ENCODE data around the gene LRRC8A.
"Not testable (repeated sequence)": the region's sequence is repeated elsewhere in the genome, so short reads cannot be mapped to it uniquely, and the experiment has no call there.

The LRRC8A gene

DNA sequence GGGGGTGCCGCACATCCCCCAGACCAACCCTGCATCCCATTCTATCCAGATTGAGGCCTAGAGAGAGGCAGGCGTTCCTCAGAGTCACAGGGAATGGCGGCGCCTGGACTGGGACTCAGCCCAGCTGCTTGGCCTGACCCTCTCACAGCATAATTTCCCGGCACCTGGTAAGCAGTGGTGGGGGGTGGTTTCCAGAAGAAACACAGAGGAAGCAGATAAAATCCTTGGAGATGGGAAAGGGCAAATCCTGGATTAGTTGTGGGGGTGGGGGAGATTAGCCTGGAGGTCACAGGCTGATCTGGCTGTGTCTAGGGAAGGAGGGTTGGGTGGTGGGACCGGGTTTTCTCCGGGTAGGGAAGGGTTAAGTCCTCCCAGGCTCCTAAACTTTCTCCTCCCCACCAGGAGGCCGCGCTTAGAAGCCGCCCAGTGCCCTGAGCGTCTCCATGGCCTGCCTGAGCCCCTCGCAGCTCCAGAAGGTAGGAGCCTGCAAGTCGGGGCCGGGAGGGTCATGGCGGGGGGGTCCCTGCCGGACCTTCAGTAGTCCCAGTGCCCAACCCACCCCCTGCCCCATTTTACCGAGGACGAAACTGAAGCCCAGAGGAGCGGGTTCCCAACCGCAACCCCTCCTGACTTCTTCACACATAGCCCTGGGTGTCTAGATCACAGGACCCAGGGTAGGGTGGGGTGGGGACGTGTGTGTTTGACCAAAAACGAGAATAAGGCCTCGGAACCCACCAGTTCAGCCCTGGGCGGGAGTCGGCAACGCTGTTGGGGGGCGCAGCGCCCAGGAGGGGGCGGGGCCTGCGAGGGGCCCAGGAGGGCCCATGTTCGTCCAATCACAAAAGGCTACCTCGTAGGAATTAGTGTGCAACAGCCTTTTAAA is 40.2 kb downstream of the LRRC8A start:
- no peak for DNase-seq (ENCODE audit: low read depth)

DNA sequence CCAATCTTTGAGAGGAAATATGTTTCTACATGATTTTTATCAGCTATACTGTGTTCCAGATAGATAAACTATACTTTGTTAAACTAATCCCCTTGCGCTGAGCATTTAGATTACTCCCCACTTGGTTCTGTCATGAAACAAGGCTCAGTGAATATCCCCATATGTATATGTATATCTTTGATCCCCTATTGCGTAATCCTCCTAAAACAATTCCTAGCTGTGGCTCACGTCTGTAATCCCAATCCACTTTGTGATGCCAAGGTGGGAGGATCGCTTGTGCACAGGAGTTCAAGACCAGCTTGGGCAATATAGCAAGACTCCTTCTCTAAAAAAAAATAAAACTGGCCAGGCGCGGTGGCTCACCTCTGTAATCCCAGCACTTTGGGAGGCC is 41.6 kb downstream of the LRRC8A start:
- DNase-seq (ENCODE audit: low read depth): no peak

DNA sequence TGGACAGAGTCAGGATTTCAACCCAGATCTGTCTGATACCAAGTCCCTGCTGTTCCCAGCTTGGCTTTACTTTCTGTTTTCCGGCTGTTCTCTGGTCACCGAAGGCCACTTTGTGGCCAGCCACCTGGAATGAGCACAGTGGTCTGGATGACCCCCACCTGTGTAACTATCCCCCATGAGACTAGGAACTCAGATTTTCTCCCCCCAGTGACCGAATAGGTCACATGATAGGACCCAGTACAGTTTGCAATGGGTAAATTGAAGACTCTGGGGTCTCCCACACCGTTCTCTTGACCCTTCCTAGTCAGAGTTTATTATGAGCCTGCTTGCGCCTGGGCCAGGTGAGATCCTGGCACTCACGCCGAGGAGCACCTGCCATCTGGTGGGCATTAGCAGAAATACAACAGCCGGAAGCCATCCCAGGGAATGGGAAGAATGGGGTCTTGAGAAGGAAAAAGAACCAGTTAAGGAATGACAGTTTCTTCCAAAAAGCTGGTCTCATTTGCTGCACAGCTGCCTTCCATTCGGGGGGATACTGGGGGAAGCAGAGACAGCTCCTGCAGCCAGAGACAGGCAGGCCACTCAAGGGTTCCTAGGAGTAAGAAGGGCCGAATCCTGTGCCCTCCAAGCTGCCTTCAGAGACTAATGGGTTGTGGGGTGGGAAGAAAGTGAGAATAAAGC is 45.9 kb downstream of the LRRC8A start:
- DNase-seq (ENCODE audit: low read depth): no peak

DNA sequence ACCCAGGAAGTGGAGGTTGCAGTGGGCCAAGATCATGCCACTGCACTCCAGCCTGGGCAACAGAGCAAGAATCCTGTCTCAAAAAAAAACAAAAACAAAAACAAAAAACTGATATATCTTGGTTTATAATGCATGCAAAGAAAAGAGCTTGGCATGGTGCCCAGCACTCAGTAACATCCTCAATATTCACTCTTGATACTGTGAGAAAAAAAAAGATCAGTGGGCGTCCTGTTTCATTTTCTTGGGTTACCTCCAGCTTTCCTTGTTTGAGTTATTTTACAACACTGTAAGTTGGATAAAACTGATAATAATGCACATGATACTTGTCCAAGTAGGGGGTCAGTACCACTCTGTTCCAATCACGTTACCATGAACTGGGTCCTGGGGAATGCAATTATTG is 46.7 kb downstream of the LRRC8A start:
- no peak for DNase-seq (ENCODE audit: low read depth)

DNA sequence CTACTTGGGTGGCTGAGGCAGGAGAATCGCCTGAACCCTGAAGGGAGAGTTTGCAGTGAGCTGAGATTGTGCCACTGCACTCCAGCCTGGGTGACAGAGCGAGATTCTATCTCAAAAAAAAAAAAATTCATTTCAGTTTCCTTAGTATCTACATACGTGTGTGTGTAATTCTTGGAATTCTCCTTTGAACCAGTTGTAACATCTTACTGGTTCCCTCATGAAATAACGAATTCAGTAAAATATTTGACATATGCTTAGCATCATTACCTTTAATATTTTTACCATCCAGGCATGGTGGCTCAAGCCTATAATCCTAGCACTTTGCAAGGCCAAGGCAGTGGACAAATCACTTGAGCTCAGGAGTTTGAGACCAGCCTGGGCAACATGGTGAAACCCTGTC is 47.6 kb downstream of the LRRC8A start:
- DNase-seq (ENCODE audit: low read depth): no peak

DNA sequence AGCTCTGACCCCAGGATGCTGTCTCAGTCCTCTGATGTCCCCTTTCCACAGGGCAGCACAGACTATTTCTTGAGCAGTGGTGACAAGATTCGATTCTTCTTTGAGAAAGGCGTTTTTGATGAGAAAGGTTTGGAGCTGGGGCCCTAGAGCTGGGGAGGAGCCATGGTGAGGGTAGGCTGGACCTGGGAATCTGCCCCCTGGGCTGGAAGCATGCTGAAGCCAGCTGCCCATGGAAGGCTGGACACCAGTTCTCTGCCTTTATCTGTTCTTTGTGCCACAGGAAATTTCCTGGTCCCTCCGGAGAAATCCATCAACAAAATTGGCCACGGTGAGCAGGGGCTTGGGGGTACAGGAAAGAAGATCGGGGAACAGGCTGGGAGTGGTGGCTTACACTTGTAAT is 51.8 kb downstream of the LRRC8A start:
- no peak for DNase-seq (ENCODE audit: low read depth)

DNA sequence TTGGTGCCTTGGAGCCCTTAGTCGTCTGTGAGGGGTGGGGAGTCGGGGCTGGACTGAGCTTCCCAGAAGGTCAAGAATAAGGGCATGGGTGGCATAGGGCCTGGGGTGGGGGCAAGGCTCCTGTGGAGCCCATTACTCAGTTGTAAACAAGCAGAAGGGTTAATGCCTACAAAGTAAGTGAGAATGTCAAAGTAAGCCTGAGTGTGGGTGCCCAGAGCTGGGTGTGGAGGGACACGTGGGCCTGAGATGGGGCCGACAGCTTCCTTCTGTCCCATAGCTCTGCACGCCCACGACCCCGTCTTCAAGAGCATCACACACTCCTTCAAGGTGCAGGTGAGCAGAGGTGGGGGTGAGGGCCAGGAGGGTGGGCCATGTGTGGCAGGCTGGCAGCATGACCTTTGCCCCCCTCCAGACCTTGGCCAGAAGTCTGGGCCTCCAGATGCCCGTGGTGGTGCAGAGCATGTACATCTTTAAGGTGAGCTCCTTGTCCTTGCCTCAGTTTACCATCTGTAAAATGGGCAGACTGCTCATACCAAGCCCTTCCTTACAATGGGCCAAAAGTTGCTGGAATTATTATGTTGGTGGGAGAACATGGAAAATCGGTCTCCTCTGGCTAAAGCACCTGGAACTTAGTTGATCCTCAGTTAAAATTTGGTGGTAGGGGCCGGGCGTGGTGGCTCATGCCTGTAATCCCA is 54.4 kb downstream of the LRRC8A start:
- no peak for DNase-seq (ENCODE audit: low read depth)

DNA sequence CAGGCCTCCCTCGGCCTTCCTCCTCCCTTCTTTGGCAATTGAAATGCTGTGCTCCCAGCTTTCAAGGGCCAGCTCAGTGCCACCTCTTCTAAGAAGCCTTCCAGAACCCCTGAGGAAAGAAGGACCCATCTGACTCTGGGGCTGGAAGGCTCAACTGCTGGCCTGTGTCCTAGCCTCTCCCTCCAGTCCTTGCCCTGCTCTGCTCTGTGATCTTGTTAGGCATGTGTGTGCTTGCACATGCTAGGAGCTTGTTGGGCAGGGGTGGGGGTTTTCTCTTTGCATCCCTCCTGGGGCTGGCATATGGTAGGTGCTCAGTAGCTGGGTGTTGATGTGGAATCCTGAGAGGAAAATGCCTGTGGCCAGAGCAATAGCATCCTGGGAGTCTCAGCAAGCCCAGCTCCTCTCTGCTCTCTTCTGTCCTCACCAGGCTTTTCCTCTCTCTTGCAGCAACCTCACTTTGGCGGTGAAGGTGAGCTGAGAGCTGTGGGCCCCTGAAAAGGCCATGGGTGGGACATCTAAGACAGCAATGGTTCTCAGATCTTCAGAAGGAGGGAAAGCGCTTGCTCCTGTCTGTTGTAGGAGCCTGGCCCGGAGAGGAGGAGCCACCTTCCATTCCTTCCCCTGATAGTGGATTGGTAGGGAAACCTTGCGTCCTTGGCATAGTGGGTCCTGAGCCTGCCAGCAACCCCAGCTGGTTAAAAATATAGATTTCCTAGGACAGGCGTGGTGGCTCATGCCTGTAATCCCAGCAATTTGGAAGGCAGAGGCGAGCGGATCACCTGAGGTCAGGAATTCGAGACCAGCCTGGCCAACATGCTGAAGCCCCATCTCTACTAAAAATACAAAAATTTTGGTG is 55.6 kb downstream of the LRRC8A start:
- DNase-seq (ENCODE audit: low read depth): no peak

DNA sequence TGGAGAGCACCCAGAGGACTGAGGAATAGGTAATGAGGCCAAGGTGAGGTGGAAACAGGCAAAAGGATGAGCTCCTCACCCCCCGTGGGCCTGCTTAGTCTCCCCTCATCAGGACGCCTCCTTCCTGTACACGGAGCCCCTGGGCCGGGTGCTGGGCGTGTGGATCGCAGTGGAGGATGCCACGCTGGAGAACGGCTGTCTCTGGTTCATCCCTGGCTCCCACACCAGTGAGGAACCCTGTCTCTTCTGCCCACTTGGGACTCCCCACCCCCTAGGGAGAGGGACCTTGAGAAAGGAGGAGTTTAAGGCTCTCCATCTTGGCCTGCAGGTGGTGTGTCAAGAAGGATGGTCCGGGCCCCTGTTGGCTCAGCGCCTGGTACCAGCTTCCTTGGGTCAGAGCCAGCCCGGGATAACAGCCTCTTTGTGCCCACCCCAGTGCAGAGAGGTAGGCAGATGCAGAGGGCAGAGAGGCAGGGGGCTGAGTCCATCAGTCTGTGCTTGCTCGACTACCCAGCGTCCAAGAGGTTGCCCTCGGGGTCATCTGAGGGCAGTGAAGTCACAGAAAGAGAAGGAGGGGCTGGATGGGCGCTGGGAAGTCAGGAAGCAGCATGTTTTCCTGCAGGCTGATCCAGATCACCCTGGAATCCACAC is 58.5 kb downstream of the LRRC8A start:
- DNase-seq (ENCODE audit: low read depth): no peak

DNA sequence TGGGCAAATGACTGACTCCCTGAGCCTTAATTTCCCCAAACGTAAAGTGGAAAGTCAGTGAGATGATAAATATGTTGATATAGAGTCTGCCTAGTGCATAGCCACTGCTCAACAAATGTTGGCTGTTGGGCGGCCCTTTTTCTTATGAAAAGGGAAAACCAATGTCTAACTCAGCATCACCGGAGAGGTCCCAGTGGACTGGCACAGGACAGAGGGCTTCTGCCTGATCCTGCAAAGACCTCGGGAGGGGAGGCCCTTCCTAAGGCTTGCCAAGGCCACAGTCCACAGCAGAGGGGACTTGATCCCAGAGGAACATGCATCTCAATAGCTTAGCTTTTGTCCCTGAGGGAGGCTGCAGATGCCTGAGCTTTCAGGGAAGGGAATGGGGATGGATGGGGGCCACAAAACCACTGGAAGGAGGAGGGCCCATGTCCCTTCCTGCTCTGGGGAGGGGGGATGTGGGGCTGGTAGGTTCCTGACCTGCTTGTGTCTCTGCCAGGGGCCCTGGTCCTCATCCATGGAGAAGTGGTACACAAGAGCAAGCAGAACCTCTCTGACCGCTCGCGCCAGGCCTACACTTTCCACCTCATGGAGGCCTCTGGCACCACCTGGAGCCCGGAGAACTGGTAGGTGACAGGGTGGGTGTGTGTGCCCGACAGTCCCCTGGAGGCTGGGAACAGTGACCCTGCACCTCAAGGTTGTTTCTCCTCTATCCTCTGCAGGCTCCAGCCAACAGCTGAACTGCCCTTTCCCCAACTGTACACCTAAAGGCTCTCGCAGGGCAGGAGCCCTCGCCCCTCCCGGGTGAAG is 59.2 kb downstream of the LRRC8A start:
- DNase-seq (ENCODE audit: low read depth): no peak

DNA sequence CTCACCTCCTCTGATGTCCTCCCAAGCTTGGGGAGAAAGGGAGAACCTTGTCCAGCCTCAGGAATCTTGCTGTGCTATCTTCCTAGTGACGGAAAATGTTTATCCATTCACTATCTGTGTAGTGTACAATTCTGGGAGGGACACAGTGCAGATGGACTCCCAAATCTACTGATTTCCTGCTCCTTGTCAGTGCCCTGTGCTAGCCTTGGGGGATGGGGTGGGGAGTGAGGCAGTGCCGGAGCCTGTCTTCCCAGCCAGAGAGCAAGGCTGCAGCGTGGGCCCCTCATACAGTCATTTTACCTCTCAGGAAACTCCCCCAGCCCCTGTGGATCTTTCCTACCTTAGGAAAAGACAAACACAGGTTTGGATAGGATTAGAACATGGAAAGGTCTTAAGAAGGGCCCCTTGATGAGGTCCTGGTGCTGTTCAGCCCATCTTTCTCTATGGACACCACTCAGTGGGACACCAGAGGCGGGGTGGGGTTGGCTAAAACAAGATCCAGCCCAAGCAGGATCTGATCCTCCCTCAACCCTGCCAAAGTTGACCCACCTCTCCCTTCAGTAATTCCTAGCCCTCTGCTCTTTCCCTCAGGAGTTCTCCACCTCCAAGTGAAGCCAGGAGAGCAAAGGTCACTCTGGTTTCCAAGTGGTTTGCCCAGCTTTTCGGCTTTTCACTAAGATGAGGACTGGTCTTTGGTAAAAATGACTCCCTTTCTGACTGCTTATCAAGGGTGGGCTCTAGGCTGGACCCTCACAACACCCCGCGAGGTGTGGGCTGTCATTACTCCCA is 62.1 kb downstream of the LRRC8A start:
- DNase-seq (ENCODE audit: low read depth): no peak

DNA sequence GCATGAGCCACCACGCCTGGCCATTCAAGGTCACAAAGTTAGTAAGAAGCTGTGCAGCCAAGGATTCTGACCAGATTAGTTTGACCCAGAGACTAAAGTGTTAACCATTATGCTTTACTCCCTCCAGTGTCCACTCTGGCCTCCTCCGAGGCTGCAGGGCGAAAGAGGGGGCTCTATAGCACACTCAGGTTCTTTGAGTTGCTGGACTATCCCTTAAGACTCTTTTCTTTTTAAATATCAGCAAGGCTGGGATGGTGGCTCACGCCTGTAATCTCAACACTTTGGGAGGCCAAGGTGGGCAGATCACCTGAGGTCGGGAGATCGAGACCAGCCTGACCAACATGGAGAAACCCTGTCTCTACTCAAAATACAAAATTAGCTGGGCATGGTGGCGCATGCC is 63.0 kb downstream of the LRRC8A start:
- not testable (repeated sequence) for DNase-seq (ENCODE audit: low read depth)

DNA sequence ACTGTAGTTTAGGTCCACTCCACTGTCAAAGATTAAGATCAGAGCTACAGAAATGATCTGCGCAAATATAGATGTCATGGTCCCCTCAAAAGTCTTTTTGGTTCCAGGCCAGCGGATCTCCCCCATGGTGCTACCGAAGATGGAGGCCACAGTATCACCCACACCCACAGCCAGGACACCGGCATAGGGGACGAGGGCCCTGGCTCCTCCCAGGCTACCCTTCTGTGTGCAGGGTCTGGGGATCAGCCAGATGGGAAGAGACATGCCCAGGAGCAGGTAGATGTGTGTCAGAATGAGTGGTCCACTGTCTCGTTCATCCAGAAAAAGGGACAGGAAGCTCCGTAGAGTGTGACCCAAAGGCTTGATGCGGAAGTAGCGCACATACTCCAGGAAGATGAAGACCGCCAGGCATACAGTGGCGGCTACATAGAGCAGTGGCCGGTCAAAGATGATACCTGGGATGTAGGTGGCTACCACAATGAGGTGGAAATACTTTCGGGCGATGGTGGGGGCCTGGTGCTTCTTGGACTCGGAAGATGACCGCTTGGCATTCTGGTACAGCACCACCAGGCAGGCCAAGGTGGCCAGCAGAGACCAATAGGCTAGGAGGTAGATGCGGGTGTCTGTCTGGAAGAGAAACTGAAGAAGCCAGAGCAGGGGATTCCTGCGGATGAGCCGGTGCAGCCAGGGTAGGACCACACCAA is 64.0 kb downstream of the LRRC8A start:
- no peak for DNase-seq (ENCODE audit: low read depth)

DNA sequence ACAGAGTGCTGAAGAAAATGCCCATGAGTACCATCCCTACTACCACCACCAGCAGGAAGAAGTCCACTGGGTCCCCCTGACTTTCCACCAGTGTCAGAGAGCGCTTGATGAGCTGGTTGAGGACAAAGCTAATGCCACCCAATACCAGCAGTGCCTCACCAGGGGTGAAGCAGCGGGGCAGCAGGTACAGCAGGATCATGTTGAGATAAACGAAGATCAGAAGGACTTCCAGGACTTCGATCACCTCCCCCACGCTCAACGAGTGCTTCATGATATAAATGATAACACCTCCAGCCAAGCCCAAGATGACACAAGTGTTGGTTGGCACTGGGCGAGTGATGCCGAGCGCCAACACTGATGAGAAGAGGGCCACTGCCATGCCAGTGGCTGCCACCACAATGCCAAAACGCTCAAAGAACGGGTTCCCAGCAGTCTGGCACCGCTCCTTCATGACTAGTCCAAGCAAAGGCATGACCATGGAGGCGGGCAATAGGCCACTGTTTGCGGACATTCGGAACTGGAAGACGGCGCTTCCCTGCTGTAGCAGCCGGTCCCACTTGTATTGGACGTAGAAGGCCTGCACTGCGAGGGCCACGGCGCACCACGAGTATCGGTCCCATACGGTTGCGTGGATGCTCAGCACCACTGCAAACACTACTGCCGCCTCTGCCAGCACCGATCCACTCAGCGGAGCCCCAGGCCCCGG is 64.8 kb downstream of the LRRC8A start:
- peak; percentile 3 for DNase-seq (ENCODE audit: low read depth)

DNA sequence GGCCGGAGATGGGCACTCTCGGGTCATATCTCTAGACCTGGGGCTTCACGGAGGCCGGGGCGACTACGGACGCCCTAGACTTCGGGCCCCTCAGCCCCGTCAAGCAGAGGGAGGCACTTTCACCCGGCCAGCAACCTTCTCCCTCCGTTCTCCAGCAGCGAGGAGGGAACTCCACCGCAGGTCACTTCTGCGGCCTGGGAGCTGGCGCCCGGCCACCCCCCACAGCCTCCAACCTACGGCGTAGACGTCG is 65.3 kb downstream of the LRRC8A start:
- DNase-seq (ENCODE audit: low read depth): no peak

DNA sequence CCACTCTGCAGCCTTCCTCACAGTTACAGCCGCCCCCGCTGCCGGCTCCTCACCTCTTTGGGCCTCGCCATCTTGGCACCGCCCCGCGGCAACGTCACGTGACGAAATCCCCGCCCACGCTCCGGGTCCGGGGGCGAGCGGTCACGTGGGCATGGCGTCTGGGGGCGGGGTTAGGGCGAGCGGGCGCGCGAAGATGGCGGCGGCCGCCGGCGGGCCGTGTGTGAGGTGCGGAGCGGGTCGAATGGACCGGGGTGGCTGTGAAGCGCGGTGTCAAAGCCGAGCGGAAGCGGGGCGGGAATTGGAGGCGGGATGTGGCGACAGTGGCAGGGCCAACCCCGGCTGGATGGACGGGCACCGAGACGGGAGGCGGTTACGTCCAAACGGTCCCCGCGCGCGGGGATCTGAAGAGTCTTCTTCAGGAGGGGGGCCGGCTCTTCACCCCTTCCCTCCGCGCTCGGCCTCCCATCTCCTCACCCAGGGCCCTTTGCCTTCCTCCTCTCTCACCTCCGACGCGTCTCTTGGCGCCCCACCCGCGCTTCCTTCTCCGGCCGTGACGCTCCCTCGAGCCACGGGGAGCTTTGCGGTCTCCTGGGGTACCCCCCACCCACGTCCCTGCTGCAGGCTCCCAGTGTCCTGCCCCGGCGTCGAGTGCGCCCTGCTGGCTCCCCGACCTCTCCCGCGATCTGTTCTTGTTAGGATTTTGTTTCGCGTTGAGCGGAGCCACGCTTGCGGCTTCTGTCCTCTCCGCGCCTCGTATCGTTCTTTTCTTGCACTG is 65.8 kb downstream of the LRRC8A start, which contains the start of the genes DOLK and NUP188:
Gene DOLK, minus strand, starts transcription at position 77 of the 775 bp plus-strand sequence. CDS start 300 bp downstream, outside the sequence.
Gene NUP188, plus strand, starts transcription at position 173 of the 775 bp plus-strand sequence. Its CDS starts 21 bp downstream, at position 194.
- peak; percentile 83 for DNase-seq (ENCODE audit: low read depth)

DNA sequence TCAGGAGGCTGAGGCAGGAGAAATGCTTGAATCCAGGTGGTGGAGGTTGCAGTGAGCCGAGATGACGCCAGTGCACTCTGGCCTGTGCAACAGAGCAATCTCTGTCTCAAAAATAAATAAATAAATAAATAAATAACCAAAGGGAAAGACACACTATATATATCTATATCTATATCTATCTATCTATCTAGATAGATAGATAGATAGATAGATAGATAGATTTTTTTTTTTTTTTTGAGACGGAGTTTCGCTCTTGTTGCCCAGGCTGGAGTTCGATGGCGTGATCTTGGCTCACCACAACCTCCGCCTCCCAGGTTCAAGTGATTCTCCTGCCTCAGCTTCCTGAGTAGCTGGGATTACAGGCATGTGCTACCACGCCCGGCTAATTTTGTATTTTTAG is 79.5 kb downstream of the LRRC8A start:
- not testable (repeated sequence) for DNase-seq (ENCODE audit: low read depth)
